ENCODE results near the gene MEIS1. TPM values are rescaled to one million over a fixed set of nuclear protein-coding genes. Genes with fewer than 3 reads are reported as not detected.

Gene MEIS1
- total RNA-seq, 1 donor from 2014 or later, result 3.6 TPM

DNA sequence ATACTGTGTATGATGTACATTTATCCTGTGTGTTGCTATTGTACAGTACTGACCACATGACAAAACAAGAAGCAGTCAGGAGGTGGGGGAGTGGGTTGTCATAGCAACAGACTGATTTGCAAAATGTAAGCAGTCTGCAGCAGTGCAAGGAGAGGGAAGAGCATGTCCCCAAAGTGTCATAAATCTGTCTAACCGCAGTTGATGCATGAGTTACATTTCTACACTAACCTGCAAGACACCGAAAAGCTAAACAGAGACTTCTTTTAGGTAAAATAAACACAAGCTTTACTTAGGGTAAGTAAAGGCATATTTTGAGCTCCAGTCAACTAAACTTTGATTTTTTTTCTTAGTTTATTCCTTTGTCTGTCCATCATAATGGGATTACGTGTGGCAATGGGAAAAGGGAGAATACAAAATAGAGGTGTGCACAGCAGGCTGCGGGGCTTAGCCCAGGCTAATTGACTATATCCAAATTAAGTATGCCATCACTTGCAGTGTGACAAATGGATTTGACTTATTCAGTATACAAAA is 134.5 kb downstream of the MEIS1 start:
- H3K36me3 ChIP-seq (ENCODE audit: control insufficient read depth, insufficient read depth, low read length), result no peaks in the 10 kb centered on the region
- H3K27me3 ChIP-seq (ENCODE audit: control insufficient read depth, insufficient read depth, low read length), result peaks cover 2% of the 10 kb centered on the region
- peak; percentile 79 for DNase-seq (ENCODE audit: low read depth)
- no peak overlapping the region for H3K4me3 ChIP-seq (ENCODE audit: low read depth, low read length)
- TF ChIP-seq, protein P1, sequence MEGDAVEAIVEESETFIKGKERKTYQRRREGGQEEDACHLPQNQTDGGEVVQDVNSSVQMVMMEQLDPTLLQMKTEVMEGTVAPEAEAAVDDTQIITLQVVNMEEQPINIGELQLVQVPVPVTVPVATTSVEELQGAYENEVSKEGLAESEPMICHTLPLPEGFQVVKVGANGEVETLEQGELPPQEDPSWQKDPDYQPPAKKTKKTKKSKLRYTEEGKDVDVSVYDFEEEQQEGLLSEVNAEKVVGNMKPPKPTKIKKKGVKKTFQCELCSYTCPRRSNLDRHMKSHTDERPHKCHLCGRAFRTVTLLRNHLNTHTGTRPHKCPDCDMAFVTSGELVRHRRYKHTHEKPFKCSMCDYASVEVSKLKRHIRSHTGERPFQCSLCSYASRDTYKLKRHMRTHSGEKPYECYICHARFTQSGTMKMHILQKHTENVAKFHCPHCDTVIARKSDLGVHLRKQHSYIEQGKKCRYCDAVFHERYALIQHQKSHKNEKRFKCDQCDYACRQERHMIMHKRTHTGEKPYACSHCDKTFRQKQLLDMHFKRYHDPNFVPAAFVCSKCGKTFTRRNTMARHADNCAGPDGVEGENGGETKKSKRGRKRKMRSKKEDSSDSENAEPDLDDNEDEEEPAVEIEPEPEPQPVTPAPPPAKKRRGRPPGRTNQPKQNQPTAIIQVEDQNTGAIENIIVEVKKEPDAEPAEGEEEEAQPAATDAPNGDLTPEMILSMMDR (IDR thresholded peaks at IDR 0.05; ENCODE audit: insufficient read depth, low read length, poor library complexity, severe bottlenecking), result no peak

DNA sequence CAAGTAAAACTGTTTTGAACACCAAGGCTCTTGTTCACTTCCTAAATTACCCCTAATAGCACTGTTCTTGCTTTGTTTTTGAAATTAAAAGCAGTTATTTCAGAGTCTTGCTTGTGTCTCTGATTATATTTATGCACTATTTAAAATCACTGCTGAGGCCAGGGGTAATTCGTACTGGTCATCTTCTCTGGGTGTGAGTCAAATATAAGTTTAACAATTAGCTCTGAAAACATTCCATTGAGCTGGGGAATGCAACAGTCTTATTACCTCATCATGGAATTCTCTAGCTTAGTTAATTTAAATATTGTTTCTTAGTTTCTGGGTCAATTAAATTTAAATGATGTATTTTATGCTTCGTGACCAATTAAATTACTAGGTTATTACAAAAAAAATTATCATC is 135.0 kb downstream of the MEIS1 start:
- no peak for DNase-seq (ENCODE audit: low read depth)
- no peaks in the 10 kb centered on the region for H3K36me3 ChIP-seq (ENCODE audit: control insufficient read depth, insufficient read depth, low read length)
- TF ChIP-seq, protein P1 (IDR thresholded peaks at IDR 0.05; ENCODE audit: insufficient read depth, low read length, poor library complexity, severe bottlenecking), result no peak

DNA sequence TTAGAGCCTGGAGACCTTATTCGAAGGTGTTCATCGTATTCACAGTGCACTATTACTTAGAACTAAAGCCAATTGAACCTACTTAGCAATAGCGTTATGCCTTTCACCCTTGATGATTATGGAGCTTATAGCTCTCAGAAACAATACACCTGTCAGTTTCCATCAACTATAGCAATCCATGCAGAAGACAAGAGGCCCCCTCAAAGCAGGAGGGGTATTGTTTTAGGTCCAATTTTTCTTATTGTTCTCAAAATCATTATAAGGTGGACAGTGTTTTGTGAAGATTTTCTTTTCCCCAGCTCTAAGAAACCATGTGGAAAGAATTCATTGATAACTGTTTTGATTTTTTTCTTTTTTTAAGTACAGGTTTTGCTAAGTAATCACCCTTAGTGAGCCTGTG is 135.5 kb downstream of the MEIS1 start:
- H3K27me3 ChIP-seq (ENCODE audit: control insufficient read depth, insufficient read depth, low read length), result peaks cover 2% of the 10 kb centered on the region
- DNase-seq (ENCODE audit: low read depth), result no peak
- H3K4me3 ChIP-seq (ENCODE audit: low read depth, low read length), result no peak overlapping the region
- no peaks in the 10 kb centered on the region for H3K36me3 ChIP-seq (ENCODE audit: control insufficient read depth, insufficient read depth, low read length)
- TF ChIP-seq, protein P1 (IDR thresholded peaks at IDR 0.05; ENCODE audit: insufficient read depth, low read length, poor library complexity, severe bottlenecking), result no peak

More for the DNA sequence above, 135.0 kb downstream of the MEIS1 start:
- Histone ChIP-seq H3K27me3 (ENCODE audit: control insufficient read depth, insufficient read depth, low read length) (peaks cover 2% of the 10 kb centered on the region), H3K4me3 (ENCODE audit: low read depth, low read length) (no peak overlapping the region)

DNA sequence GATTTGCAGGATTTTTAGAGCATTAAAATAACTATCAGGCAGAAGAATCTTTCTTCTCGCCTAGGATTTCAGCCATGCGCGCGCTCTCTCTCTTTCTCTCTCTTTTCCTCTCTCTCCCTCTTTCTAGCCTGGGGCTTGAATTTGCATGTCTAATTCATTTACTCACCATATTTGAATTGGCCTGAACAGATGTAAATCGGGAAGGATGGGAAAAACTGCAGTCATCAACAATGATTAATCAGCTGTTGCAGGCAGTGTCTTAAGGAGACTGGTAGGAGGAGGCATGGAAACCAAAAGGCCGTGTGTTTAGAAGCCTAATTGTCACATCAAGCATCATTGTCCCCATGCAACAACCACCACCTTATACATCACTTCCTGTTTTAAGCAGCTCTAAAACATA is 137.0 kb downstream of the MEIS1 start:
- Histone ChIP-seq H3K4me3 (ENCODE audit: low read depth, low read length) (no peak overlapping the region), H3K36me3 (ENCODE audit: control insufficient read depth, insufficient read depth, low read length) (no peaks in the 10 kb centered on the region), H3K27me3 (ENCODE audit: control insufficient read depth, insufficient read depth, low read length) (peaks cover 16% of the 10 kb centered on the region)
- TF ChIP-seq, protein P1 (IDR thresholded peaks at IDR 0.05; ENCODE audit: insufficient read depth, low read length, poor library complexity, severe bottlenecking), result no peak
- DNase-seq (ENCODE audit: low read depth), result no peak

DNA sequence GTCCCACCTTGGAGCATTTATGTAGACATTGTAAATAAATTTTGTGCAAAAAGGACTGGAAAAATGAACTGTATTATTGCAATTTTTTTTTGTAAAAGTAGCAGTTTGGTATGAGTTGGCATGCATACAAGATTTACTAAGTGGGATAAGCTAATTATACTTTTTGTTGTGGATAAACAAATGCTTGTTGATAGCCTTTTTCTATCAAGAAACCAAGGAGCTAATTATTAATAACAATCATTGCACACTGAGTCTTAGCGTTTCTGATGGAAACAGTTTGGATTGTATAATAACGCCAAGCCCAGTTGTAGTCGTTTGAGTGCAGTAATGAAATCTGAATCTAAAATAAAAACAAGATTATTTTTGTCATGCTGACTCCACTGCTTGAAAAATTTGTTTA is 137.5 kb downstream of the MEIS1 start:
- TF ChIP-seq, protein P1 (IDR thresholded peaks at IDR 0.05; ENCODE audit: insufficient read depth, low read length, poor library complexity, severe bottlenecking), result no peak
- H3K36me3 ChIP-seq (ENCODE audit: control insufficient read depth, insufficient read depth, low read length), result no peaks in the 10 kb centered on the region
- H3K4me3 ChIP-seq (ENCODE audit: low read depth, low read length), result no peak overlapping the region
- H3K27me3 ChIP-seq (ENCODE audit: control insufficient read depth, insufficient read depth, low read length), result peaks cover 21% of the 10 kb centered on the region
- DNase-seq (ENCODE audit: low read depth), result no peak

DNA sequence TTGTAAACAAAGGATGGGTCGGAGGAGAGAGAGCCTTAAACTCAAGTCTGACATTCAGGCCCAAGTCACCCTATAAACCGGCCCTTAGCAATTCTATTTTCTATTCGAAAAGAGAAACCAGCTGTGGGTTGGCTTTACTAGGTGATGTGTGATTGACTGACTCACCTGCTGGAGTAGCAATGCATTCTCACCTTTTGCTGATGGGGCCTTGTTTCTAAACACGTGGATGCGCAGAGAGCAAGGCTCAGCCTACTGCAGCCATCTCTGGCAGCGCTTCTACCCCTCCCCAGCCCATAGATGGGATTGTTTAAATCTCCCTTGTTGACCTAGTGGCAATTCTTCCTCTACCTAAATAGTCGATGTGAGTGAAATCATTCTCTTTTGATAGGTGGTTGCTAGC is 138.5 kb downstream of the MEIS1 start:
- TF ChIP-seq, protein P1 (IDR thresholded peaks at IDR 0.05; ENCODE audit: insufficient read depth, low read length, poor library complexity, severe bottlenecking), result no peak
- no peaks in the 10 kb centered on the region for H3K36me3 ChIP-seq (ENCODE audit: control insufficient read depth, insufficient read depth, low read length)
- no peak for DNase-seq (ENCODE audit: low read depth)
- peaks cover 31% of the 10 kb centered on the region for H3K27me3 ChIP-seq (ENCODE audit: control insufficient read depth, insufficient read depth, low read length)
- no peak overlapping the region for H3K4me3 ChIP-seq (ENCODE audit: low read depth, low read length)
